Measurements from ENCODE around the gene NSUN7.

GRCh38 chr4:40731361-40731760 is 18.4 kb upstream of the NSUN7 start:
- TF ChIP-seq CTCF (IDR thresholded peaks at IDR 0.05) (no peak), SIN3A (IDR thresholded peaks at IDR 0.05; ENCODE audit: borderline replicate concordance, insufficient read depth, low read depth, low read length) (no peak), POLR2AphosphoS5 (IDR thresholded peaks at IDR 0.05; ENCODE audit: low read depth, low read length) (no peak)

All from Panc1 (cell line).